Mucosa of descending colon (tissue), 3 donors: ENCODE measurements around the gene TMEM50A. TPM values are rescaled to one million over a fixed set of nuclear protein-coding genes. Genes with fewer than 3 reads are reported as not detected.
A peak's percentile ranks its signal among the peaks of the same experiment; 100 is the strongest.

ENCODE experiments used
- ATAC-seq: fragments of 200-7000 bp; cut with Tn5 transposase; one replicate; pipeline ENCODE4 v1.9.1; 2020; ENCODE audit warnings: mild to moderate bottlenecking, moderate library complexity
- DNase-seq, 3 donors: peaks; one replicate each; pipeline ENCODE4 v3.0.0-alpha.2; 2020
- H3K36me3 ChIP-seq: fragments of 200-600 bp; one replicate; pipeline ENCODE4 v1.8.0; 2021; ENCODE audit warnings: low read depth, mild to moderate bottlenecking
- H3K4me1 ChIP-seq: fragments of 200-600 bp; one replicate; pipeline ENCODE4 v1.8.0; 2021; ENCODE audit warnings: low read depth, mild to moderate bottlenecking
- H3K4me3 ChIP-seq: fragments of 200-600 bp; one replicate; pipeline ENCODE4 v1.8.0; 2021; ENCODE audit warnings: mild to moderate bottlenecking
- H3K9me3 ChIP-seq: fragments of 200-600 bp; one replicate; pipeline ENCODE4 v1.8.0; 2021; ENCODE audit warnings: mild to moderate bottlenecking
- intact Hi-C, 2 donors: fragments of 100-400 bp; cut with DNase I in 1 of 2; cut with micrococcal nuclease in 1 of 2; formaldehyde crosslinking; loops; one replicate each; pipeline versions ENCODE4 v1.11.0 to v1.11.1; 2022; cut with DNase I, micrococcal nuclease
- total RNA-seq, 3 donors: library from RNA; stranded (reverse); fragmentation: NEBNext Ultra II Directional in 2 of 3; extraction: Animal tissue kit (Norgen Biotek cat#: 25700) in 2 of 3; gene quantifications; one replicate each; pipeline versions ENCODE4 v1.2.1 to v1.2.4, GENCODE V29; 2021 to 2023
- TF ChIP-seq, protein P1 (sequence below): fragments of 200-600 bp; IDR thresholded peaks from one replicate; pipeline ENCODE4 v1.8.0; 2022; ENCODE audit warnings: antibody characterized with exemption, mild to moderate bottlenecking
- donor health status: DM: no; HTN: no; CAD: no; lungs with moderate emphysema.
- donor health status: DM: no; HTN: no; CAD: no.
- donor health status: DM: no; HTN: yes; CAD: no.

TMEM50A gene
- total RNA-seq, 3 donors from 2014 or later, result 110 to 149 (median 134) TPM

DNA sequence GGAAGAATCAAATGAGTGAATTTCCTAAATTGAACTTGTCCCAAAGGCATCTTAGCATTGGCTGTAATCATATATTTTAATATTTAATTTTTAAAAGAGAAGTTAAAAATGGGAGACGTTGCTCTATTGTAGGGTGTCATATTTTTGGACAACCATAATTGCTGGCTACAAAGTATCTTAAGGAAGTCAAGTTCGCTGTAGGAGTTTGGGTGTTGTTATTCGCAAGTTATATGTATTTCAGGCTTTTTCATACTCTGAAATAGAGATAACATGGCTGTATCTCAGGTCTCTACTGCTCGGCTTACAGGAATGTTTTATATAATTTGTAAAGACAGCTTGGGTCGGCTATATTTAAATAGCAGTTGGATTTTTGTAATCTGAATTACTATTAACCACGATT lies 852 bp downstream of the TMEM50A start:
- intact Hi-C loops, result no loop called here
- ATAC-seq (no peak), DNase-seq (no peak)
- no peaks in the 10 kb centered on the region for H3K9me3 ChIP-seq
- TF ChIP-seq, protein P1, sequence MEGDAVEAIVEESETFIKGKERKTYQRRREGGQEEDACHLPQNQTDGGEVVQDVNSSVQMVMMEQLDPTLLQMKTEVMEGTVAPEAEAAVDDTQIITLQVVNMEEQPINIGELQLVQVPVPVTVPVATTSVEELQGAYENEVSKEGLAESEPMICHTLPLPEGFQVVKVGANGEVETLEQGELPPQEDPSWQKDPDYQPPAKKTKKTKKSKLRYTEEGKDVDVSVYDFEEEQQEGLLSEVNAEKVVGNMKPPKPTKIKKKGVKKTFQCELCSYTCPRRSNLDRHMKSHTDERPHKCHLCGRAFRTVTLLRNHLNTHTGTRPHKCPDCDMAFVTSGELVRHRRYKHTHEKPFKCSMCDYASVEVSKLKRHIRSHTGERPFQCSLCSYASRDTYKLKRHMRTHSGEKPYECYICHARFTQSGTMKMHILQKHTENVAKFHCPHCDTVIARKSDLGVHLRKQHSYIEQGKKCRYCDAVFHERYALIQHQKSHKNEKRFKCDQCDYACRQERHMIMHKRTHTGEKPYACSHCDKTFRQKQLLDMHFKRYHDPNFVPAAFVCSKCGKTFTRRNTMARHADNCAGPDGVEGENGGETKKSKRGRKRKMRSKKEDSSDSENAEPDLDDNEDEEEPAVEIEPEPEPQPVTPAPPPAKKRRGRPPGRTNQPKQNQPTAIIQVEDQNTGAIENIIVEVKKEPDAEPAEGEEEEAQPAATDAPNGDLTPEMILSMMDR, result no peak
- peak overlapping the region; percentile 76 for H3K4me3 ChIP-seq
- peaks cover 18% of the 10 kb centered on the region for H3K4me1 ChIP-seq
- no peaks in the 10 kb centered on the region for H3K36me3 ChIP-seq

DNA sequence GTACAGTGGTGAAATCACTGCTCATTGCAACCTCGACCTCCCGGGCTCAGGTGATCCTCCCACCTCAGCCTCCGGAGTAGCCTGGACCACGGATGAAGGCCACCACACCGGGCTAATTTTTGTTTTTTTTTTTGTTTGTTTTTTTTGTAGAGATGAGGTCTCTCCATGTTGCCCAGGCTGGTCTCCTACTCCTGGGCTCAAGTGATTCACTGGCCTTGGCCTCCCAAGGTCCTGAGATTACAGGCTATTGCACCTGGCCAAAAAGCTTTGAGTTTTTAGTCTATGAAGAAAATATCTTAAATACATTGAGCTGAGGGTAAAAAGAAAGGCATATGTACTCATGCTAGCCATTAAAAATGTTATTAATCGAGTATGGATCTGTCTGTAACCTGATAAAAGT lies 3.6 kb downstream of the TMEM50A start:
- DNase-seq, result no peak
- Histone ChIP-seq H3K4me1 (peaks cover 18% of the 10 kb centered on the region), H3K36me3 (no peaks in the 10 kb centered on the region), H3K9me3 (no peaks in the 10 kb centered on the region), H3K4me3 (no peak overlapping the region)
- intact Hi-C loops, result no loop called here
- TF ChIP-seq, protein P1, result no peak
- ATAC-seq, result no peak

DNA sequence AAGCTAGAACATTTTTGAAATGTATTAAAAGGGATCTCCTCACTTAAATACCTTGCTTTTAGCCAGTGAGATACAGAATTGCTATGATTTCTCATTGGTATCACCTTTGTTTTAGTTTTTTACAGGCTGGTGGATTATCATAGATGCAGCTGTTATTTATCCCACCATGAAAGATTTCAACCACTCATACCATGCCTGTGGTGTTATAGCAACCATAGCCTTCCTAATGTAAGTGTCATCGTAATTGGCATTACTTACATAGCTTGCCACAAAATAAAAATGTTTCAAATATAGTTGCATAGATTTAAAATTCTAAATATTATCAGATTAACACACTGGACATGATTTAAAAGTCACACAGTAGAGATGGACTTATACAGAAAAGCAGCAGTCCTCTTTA lies 4.7 kb downstream of the TMEM50A start:
- no peaks in the 10 kb centered on the region for H3K36me3 ChIP-seq
- intact Hi-C loops, result no loop called here
- ATAC-seq (no peak), DNase-seq (no peak)
- H3K9me3 ChIP-seq, result no peaks in the 10 kb centered on the region
- TF ChIP-seq, protein P1, result no peak
- H3K4me3 ChIP-seq, result no peak overlapping the region
- H3K4me1 ChIP-seq, result peaks cover 18% of the 10 kb centered on the region

DNA sequence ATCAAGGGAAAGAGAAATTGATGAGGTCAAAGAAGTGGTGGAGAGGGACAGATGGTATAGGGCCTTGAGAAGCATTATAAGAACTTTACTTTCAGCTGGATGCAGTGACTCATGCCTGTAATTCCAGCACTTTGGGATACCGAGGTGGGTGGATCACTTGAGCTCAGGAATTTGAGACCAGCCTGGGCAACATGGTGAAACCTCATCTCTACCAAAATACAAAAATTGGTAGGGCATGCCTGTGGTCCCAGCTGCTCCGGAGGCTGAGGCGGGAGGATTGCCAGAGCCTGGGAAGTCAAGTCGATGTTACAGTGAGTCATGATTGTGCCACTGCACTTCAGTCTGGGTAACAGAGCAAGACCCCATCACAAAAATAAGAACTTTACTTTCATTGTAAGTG lies 5.7 kb downstream of the TMEM50A start:
- no peaks in the 10 kb centered on the region for H3K9me3 ChIP-seq
- no peak overlapping the region for H3K4me3 ChIP-seq
- H3K36me3 ChIP-seq, result no peaks in the 10 kb centered on the region
- TF ChIP-seq, protein P1, result no peak
- intact Hi-C loops, result no loop called here
- ATAC-seq, result no peak
- peaks cover 18% of the 10 kb centered on the region for H3K4me1 ChIP-seq
- DNase-seq, result no peak

- intact Hi-C loops, result no loop called here
- ATAC-seq (no peak), DNase-seq (no peak)
- Histone ChIP-seq H3K36me3 (no peaks in the 10 kb centered on the region), H3K4me1 (no peaks in the 10 kb centered on the region), H3K4me3 (no peak overlapping the region), H3K9me3 (no peaks in the 10 kb centered on the region)
- TF ChIP-seq, protein P1, result no peak
Observed at GRCh38 chr1:25347556-25347955, 9.4 kb downstream of the TMEM50A start.

GRCh38 chr1:25349606-25350005 lies 11.5 kb downstream of the TMEM50A start:
- intact Hi-C loops, result no loop called here
- DNase-seq (no peak), ATAC-seq (no peak)
- no peaks in the 10 kb centered on the region for H3K4me1 ChIP-seq
- no peak overlapping the region for H3K4me3 ChIP-seq
- no peaks in the 10 kb centered on the region for H3K36me3 ChIP-seq
- H3K9me3 ChIP-seq, result no peaks in the 10 kb centered on the region
- TF ChIP-seq, protein P1, result no peak
